ENCODE data around the gene ZSWIM1.
A peak's percentile ranks its signal among the peaks of the same experiment; 100 is the strongest.

Gene ZSWIM1

GRCh38 chr20:45880988-45881788, at the start of gene ZSWIM1:
Gene ZSWIM1 (plus strand): TSS chr20:45881227. CDS start chr20:45882593, 1,366 bp downstream.
- peak; percentile 97 for DNase-seq (ENCODE audit: low spot score)
- H3K4me1 Mint-ChIP-seq (ENCODE audit: low read depth), result peaks cover 34% of the 10 kb centered on the region
- no peaks in the 10 kb centered on the region for H3K27me3 Mint-ChIP-seq (ENCODE audit: low read depth)
- no peaks in the 10 kb centered on the region for H3K9me3 Mint-ChIP-seq
- peak within 1 kb of the TSS; percentile 87 for H3K27ac Mint-ChIP-seq
- peak within 1 kb of the TSS; percentile 89 for H3K4me3 Mint-ChIP-seq
- H3K36me3 Mint-ChIP-seq (ENCODE audit: low read depth), result peaks cover 30% of the 10 kb centered on the region

- peak overlapping the region; percentile 88 for H3K4me3 Mint-ChIP-seq
- no peaks in the 10 kb centered on the region for H3K9me3 Mint-ChIP-seq
- DNase-seq (ENCODE audit: low spot score), result no peak
- H3K27ac Mint-ChIP-seq, result peak overlapping the region; percentile 65
- no peaks in the 10 kb centered on the region for H3K36me3 Mint-ChIP-seq (ENCODE audit: low read depth)
- peaks cover 16% of the 10 kb centered on the region for H3K27me3 Mint-ChIP-seq (ENCODE audit: low read depth)
- H3K4me1 Mint-ChIP-seq (ENCODE audit: low read depth), result peaks cover 20% of the 10 kb centered on the region
Observed at GRCh38 chr20:45832619-45833018, 48.4 kb upstream of the ZSWIM1 start.

GRCh38 chr20:45833030-45833882, 47.8 kb upstream of the ZSWIM1 start, which contains the start of gene SNX21:
Gene SNX21 (plus strand): TSS chr20:45833799. CDS start chr20:45833920, 121 bp downstream.
- Mint-ChIP-seq H3K4me3 (peak within 1 kb of the TSS; percentile 88), H3K4me1 (ENCODE audit: low read depth) (peaks cover 20% of the 10 kb centered on the region), H3K9me3 (no peaks in the 10 kb centered on the region), H3K36me3 (ENCODE audit: low read depth) (no peaks in the 10 kb centered on the region), H3K27ac (peak within 1 kb of the TSS; percentile 65), H3K27me3 (ENCODE audit: low read depth) (peaks cover 14% of the 10 kb centered on the region)
- peak; percentile 7 for DNase-seq (ENCODE audit: low spot score)

GRCh38 chr20:45833883-45834796, 46.9 kb upstream of the ZSWIM1 start:
- H3K27ac Mint-ChIP-seq, result no peak overlapping the region
- peak; percentile 43 for DNase-seq (ENCODE audit: low spot score)
- H3K4me1 Mint-ChIP-seq (ENCODE audit: low read depth), result peaks cover 20% of the 10 kb centered on the region
- H3K9me3 Mint-ChIP-seq, result no peaks in the 10 kb centered on the region
- no peaks in the 10 kb centered on the region for H3K36me3 Mint-ChIP-seq (ENCODE audit: low read depth)
- H3K27me3 Mint-ChIP-seq (ENCODE audit: low read depth), result peaks cover 14% of the 10 kb centered on the region
- H3K4me3 Mint-ChIP-seq, result peak overlapping the region; percentile 54

GRCh38 chr20:45834797-45835161, 46.2 kb upstream of the ZSWIM1 start:
- no peaks in the 10 kb centered on the region for H3K36me3 Mint-ChIP-seq (ENCODE audit: low read depth)
- H3K9me3 Mint-ChIP-seq, result no peaks in the 10 kb centered on the region
- no peak for DNase-seq (ENCODE audit: low spot score)
- H3K4me1 Mint-ChIP-seq (ENCODE audit: low read depth), result peaks cover 20% of the 10 kb centered on the region
- H3K4me3 Mint-ChIP-seq, result peak overlapping the region; percentile 54
- H3K27me3 Mint-ChIP-seq (ENCODE audit: low read depth), result peaks cover 14% of the 10 kb centered on the region
- H3K27ac Mint-ChIP-seq, result no peak overlapping the region

- H3K4me1 Mint-ChIP-seq (ENCODE audit: low read depth), result peaks cover 20% of the 10 kb centered on the region
- no peaks in the 10 kb centered on the region for H3K9me3 Mint-ChIP-seq
- no peak overlapping the region for H3K27ac Mint-ChIP-seq
- H3K27me3 Mint-ChIP-seq (ENCODE audit: low read depth), result peaks cover 13% of the 10 kb centered on the region
- no peaks in the 10 kb centered on the region for H3K36me3 Mint-ChIP-seq (ENCODE audit: low read depth)
- DNase-seq (ENCODE audit: low spot score), result no peak
- peak overlapping the region; percentile 54 for H3K4me3 Mint-ChIP-seq
Observed at GRCh38 chr20:45835329-45835765, 45.7 kb upstream of the ZSWIM1 start.

- Mint-ChIP-seq H3K27me3 (ENCODE audit: low read depth) (peaks cover 8% of the 10 kb centered on the region), H3K4me1 (ENCODE audit: low read depth) (peaks cover 20% of the 10 kb centered on the region), H3K36me3 (ENCODE audit: low read depth) (no peaks in the 10 kb centered on the region), H3K9me3 (no peaks in the 10 kb centered on the region), H3K27ac (no peak overlapping the region), H3K4me3 (no peak overlapping the region)
- no peak for DNase-seq (ENCODE audit: low spot score)
Observed at GRCh38 chr20:45835825-45836224, 45.2 kb upstream of the ZSWIM1 start.

- Mint-ChIP-seq H3K4me3 (no peak overlapping the region), H3K36me3 (ENCODE audit: low read depth) (no peaks in the 10 kb centered on the region), H3K27me3 (ENCODE audit: low read depth) (peaks cover 7% of the 10 kb centered on the region), H3K27ac (no peak overlapping the region), H3K9me3 (no peaks in the 10 kb centered on the region), H3K4me1 (ENCODE audit: low read depth) (peaks cover 20% of the 10 kb centered on the region)
- no peak for DNase-seq (ENCODE audit: low spot score)
Observed at GRCh38 chr20:45836841-45837240, 44.2 kb upstream of the ZSWIM1 start.

- no peak overlapping the region for H3K27ac Mint-ChIP-seq
- no peaks in the 10 kb centered on the region for H3K9me3 Mint-ChIP-seq
- H3K4me3 Mint-ChIP-seq, result no peak overlapping the region
- peaks cover 20% of the 10 kb centered on the region for H3K36me3 Mint-ChIP-seq (ENCODE audit: low read depth)
- no peaks in the 10 kb centered on the region for H3K27me3 Mint-ChIP-seq (ENCODE audit: low read depth)
- no peak for DNase-seq (ENCODE audit: low spot score)
- peaks cover 2% of the 10 kb centered on the region for H3K4me1 Mint-ChIP-seq (ENCODE audit: low read depth)
Observed at GRCh38 chr20:45840700-45841198, 40.3 kb upstream of the ZSWIM1 start.

GRCh38 chr20:45841407-45842129, 39.5 kb upstream of the ZSWIM1 start:
- Mint-ChIP-seq H3K27ac (no peak overlapping the region), H3K4me1 (ENCODE audit: low read depth) (no peaks in the 10 kb centered on the region), H3K4me3 (no peak overlapping the region), H3K27me3 (ENCODE audit: low read depth) (no peaks in the 10 kb centered on the region), H3K36me3 (ENCODE audit: low read depth) (peaks cover 20% of the 10 kb centered on the region), H3K9me3 (no peaks in the 10 kb centered on the region)
- DNase-seq (ENCODE audit: low spot score), result no peak

- H3K36me3 Mint-ChIP-seq (ENCODE audit: low read depth), result peaks cover 20% of the 10 kb centered on the region
- no peaks in the 10 kb centered on the region for H3K4me1 Mint-ChIP-seq (ENCODE audit: low read depth)
- no peak for DNase-seq (ENCODE audit: low spot score)
- no peaks in the 10 kb centered on the region for H3K27me3 Mint-ChIP-seq (ENCODE audit: low read depth)
- no peak overlapping the region for H3K4me3 Mint-ChIP-seq
- no peaks in the 10 kb centered on the region for H3K9me3 Mint-ChIP-seq
- no peak overlapping the region for H3K27ac Mint-ChIP-seq
Observed at GRCh38 chr20:45842169-45842812, 38.7 kb upstream of the ZSWIM1 start.

GRCh38 chr20:45843506-45843905, 37.5 kb upstream of the ZSWIM1 start:
- Mint-ChIP-seq H3K4me1 (ENCODE audit: low read depth) (no peaks in the 10 kb centered on the region), H3K27ac (no peak overlapping the region), H3K4me3 (no peak overlapping the region), H3K9me3 (no peaks in the 10 kb centered on the region), H3K36me3 (ENCODE audit: low read depth) (peaks cover 20% of the 10 kb centered on the region), H3K27me3 (ENCODE audit: low read depth) (no peaks in the 10 kb centered on the region)
- DNase-seq (ENCODE audit: low spot score), result no peak
